Progenitor cell of endocrine pancreas (in vitro differentiated cells): ENCODE data around the gene LY6G6C. TPM values are rescaled to one million over a fixed set of nuclear protein-coding genes. Genes with fewer than 3 reads are reported as not detected.

Experiments used
- DNase-seq: peaks from one replicate; pipeline ENCODE4 v3.0.0; 2021; ENCODE audit warnings: low spot score; ENCODE audit not compliant: unreplicated experiment
- H3K27ac Mint-ChIP-seq: 2 replicates; pipeline ENCODE4 v1.8.0; 2021; ENCODE audit warnings: mild to moderate bottlenecking, moderate library complexity, mixed read lengths
- H3K27me3 Mint-ChIP-seq: 2 replicates; pipeline ENCODE4 v1.8.0; 2021; ENCODE audit warnings: mixed read lengths
- H3K36me3 Mint-ChIP-seq: 2 replicates; pipeline ENCODE4 v1.8.0; 2022; ENCODE audit warnings: mixed read lengths; ENCODE audit not compliant: insufficient read depth
- H3K4me1 Mint-ChIP-seq: 2 replicates; pipeline ENCODE4 v1.8.0; 2021; ENCODE audit warnings: low read depth, mixed read lengths
- H3K4me3 Mint-ChIP-seq: 2 replicates; pipeline ENCODE4 v1.8.0; 2021; ENCODE audit warnings: low read depth, mild to moderate bottlenecking, moderate library complexity, mixed read lengths
- H3K9me3 Mint-ChIP-seq: 2 replicates; pipeline ENCODE4 v1.8.0; 2021; ENCODE audit warnings: low read depth, mixed read lengths
- total RNA-seq: library from RNA; stranded (reverse); gene quantifications from 2 replicates; pipeline ENCODE4 v1.2.1, GENCODE V29; 2021
- TF ChIP-seq, protein P1 (sequence below): fragments of 200-600 bp; sonication (generic); IDR thresholded peaks from one replicate; pipeline ENCODE4 v1.5.0; 2021; ENCODE audit warnings: antibody characterized with exemption, mild to moderate bottlenecking; ENCODE audit not compliant: unreplicated experiment

LY6G6C gene
- total RNA-seq, 1 donor from 2014 or later = 0.60 TPM

DNA sequence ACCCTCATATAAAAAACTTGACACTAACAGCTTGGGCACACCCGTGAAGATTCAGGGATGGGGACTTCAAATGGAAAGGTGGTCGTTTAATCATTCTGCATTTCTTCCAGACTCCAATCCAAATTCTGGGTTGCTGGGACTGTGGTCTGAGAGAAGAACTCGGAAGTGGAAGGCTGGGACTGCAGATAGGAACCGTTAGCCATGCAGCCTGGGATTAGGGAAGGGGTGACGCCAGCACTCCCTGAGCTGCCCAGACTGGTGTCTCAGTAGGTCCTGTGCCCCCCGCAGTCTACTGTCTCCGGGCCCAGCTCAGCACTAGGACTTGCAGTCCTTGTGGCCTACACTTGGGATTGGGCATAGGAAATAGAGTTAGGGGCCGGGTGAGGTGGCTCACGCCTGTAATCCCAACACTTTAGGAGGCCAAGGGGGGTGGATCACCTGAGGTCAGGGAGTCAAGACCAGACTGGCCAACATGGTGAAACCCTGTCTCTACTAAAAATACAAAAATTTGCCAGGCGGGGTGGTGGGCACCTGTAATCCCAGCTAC is 15.3 kb upstream of the LY6G6C start:
- Mint-ChIP-seq H3K27ac (peak overlapping the region; percentile 98), H3K36me3 (peaks cover 14% of the 10 kb centered on the region)

DNA sequence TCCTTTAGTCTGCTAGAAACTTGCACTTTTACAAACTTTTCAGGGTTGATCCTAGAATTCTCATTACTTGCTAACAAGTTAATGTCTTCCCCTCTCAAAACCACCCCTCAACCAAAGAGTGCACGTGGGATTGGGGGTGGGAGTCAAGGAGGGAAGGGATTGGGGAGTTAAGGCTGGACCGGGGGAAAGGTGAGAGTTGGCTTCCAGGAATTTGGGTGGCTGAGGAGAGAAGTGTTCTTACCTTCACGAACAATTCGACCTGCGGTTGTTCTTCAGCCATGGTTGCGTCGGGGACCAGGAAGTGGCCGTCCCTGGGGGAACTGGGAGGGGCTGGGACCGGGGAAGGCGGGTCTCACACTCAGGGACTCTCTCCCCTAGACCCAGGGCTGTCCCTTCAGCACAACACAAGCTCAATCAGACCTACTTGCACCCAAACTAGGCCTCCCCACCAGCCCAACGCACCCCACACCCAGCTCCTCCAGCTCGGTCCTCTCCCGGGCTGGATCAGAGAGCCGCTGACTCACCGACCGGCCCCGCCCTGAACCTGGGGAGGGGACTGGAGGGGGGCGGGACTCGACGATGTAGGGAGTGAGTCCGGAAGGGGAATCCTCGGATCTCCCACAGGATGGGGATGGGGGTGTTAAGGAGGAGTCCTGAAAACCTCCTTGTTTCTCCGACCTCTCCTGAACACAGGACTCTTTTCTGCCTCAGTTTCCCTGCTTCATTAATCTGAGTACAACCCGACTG is 14.6 kb upstream of the LY6G6C start, which contains the start of gene CLIC1:
Gene CLIC1 (minus strand): TSS at position 510 of the 747 bp plus-strand sequence. CDS start 230 bp downstream, at position 280.
- DNase-seq = peak; percentile 35
- Mint-ChIP-seq H3K27ac (peak within 1 kb of the TSS; percentile 98), H3K27me3 (no peaks in the 10 kb centered on the region), H3K9me3 (no peaks in the 10 kb centered on the region), H3K4me3 (peak within 1 kb of the TSS; percentile 99), H3K36me3 (peaks cover 16% of the 10 kb centered on the region), H3K4me1 (peaks cover 49% of the 10 kb centered on the region)
- TF ChIP-seq, protein P1, sequence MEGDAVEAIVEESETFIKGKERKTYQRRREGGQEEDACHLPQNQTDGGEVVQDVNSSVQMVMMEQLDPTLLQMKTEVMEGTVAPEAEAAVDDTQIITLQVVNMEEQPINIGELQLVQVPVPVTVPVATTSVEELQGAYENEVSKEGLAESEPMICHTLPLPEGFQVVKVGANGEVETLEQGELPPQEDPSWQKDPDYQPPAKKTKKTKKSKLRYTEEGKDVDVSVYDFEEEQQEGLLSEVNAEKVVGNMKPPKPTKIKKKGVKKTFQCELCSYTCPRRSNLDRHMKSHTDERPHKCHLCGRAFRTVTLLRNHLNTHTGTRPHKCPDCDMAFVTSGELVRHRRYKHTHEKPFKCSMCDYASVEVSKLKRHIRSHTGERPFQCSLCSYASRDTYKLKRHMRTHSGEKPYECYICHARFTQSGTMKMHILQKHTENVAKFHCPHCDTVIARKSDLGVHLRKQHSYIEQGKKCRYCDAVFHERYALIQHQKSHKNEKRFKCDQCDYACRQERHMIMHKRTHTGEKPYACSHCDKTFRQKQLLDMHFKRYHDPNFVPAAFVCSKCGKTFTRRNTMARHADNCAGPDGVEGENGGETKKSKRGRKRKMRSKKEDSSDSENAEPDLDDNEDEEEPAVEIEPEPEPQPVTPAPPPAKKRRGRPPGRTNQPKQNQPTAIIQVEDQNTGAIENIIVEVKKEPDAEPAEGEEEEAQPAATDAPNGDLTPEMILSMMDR = no peak

More for the DNA sequence above, 15.3 kb upstream of the LY6G6C start:
- peak overlapping the region; percentile 99 for H3K4me3 Mint-ChIP-seq
- TF ChIP-seq, protein P1 = no peak
- no peaks in the 10 kb centered on the region for H3K27me3 Mint-ChIP-seq
- no peak for DNase-seq
- H3K9me3 Mint-ChIP-seq = no peaks in the 10 kb centered on the region
- H3K4me1 Mint-ChIP-seq = peaks cover 49% of the 10 kb centered on the region

DNA sequence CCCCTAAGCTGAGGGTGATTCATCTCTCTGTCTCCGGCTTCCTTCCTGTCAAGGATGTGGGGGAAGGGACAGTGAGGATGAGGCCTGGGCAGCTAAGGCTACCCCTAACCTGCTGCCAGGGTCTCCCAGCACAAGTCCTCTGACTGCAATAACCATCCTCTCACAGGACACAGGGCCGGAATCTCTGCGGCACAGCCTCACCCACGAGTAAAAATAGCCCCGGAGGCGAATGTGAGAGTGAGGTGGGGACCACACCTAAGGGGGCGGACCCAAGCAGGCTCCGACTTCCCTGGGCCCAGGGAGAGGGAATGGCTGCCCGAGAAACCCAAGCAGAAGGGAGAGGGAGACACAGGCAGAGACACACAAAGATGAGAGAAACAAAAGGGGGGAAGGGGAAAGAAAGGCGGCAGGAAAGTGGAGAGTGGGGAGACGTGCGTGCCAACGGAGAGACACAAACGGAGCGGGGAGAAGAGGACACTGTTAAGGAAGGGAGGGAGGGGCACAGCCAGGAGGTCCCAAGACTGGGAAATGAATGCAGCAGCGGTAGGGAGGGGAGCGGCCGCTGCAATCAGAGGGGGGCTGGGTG is 13.4 kb upstream of the LY6G6C start:
- TF ChIP-seq, protein P1 = no peak
- peaks cover 24% of the 10 kb centered on the region for H3K36me3 Mint-ChIP-seq
- H3K4me1 Mint-ChIP-seq = peaks cover 51% of the 10 kb centered on the region
- peak overlapping the region; percentile 99 for H3K4me3 Mint-ChIP-seq
- no peaks in the 10 kb centered on the region for H3K27me3 Mint-ChIP-seq
- H3K9me3 Mint-ChIP-seq = no peaks in the 10 kb centered on the region
- peak overlapping the region; percentile 98 for H3K27ac Mint-ChIP-seq
- no peak for DNase-seq

DNA sequence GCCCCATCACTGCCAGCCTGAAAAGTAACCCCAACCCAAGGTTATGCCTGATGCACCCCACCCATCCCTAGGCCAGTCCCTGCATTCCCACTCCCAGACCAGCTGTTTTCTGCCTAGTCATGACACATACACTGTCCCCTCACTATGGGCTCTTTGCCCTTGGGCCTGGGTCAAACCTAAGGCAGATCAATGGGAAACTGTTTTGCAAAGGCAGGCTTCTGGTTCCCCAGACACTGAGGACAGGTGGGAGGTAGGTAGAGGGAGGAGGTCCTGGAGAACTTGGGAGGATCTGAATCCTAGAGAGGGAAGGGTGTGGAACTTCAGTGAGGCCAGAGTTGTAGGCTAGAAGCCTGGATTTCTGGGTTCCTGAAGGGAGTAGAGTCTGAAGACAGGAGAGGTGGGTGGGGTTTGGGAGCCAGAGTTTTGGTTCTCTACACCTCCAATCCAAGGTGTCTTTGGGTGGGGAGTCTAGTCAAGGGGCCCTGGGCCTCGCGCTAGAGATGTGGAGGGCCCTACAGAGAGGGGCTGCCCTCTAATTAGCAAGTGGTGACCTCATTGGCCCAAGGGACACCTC is 12.8 kb upstream of the LY6G6C start:
- no peak for DNase-seq

DNA sequence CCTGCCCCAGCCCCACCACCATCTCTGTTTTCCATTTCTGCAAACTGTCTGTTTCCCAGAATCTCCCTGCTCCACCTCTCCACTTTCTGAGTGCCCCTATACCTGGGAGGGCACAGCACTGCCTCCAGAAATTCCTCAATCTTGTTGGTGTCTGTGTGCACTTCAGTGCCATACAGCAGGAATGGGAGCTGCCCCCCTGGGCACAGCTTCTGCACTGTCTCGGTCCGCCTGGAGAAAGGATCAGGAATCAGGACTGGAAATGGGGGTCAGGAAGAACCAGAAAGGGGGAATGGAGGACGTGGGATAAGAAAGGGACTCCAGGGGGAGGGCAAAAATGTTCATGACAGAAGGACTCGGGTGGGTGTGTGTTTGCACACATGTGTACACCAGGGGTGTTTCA is 12.2 kb upstream of the LY6G6C start:
- Mint-ChIP-seq H3K4me3 (peak overlapping the region; percentile 99), H3K36me3 (peaks cover 27% of the 10 kb centered on the region), H3K27ac (no peak overlapping the region), H3K4me1 (peaks cover 53% of the 10 kb centered on the region), H3K9me3 (no peaks in the 10 kb centered on the region), H3K27me3 (no peaks in the 10 kb centered on the region)
- TF ChIP-seq, protein P1 = no peak
- DNase-seq = no peak

More for the DNA sequence above, 12.8 kb upstream of the LY6G6C start:
- Mint-ChIP-seq H3K4me3 (peak overlapping the region; percentile 99), H3K27ac (peak overlapping the region; percentile 76), H3K27me3 (no peaks in the 10 kb centered on the region), H3K9me3 (no peaks in the 10 kb centered on the region), H3K4me1 (peaks cover 50% of the 10 kb centered on the region), H3K36me3 (peaks cover 24% of the 10 kb centered on the region)
- TF ChIP-seq, protein P1 = no peak
